Measurements from ENCODE around the gene KBTBD8. TPM values are rescaled to one million over a fixed set of nuclear protein-coding genes. Genes with fewer than 3 reads are reported as not detected.

KBTBD8 gene
- total and polyA plus RNA-seq, 2 of the 8 experiments (the other 6 are each of a cell fraction or from before 2014, with no cell fraction given) = 3.2 to 23.9 TPM

DNA sequence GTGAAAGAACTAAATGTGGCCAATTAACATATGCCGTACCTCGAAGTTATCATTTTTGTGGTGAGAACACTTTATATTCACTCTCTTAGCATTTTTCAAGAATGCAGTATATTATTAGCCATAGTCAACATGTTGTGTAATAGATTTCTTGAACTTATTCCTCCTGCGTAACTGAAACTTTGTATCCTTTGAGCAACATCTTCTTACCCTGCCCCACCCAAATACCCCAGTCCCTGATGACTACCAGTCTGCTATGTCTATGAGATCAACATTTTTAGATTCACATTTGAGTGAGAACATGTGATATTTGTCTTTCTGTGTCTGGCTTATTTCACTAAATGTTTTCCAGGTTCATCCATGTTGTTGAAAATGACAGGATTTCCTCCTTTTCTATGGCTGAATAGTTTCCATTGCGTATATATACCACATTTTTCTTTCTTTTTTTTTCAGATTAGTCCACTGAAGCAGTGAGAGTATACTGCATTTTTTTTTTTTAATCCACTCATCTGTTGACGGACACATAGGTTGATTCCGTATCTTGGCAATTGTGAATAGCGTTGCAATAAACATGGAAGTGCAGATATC lies 12.7 kb upstream of the KBTBD8 start:
- no peak overlapping the region for H2BK15ac ChIP-seq (ENCODE audit: low read length)
- H3K9me3 ChIP-seq (ENCODE audit: insufficient read depth in 2 of 2, low read depth in 1 of 2, low read length in 1 of 2) = no peaks in the 10 kb centered on the region
- peaks cover 8 to 18% (median 9%) of the 10 kb centered on the region in 4 experiments; a peak in 6 of 7 replicates for H3K4me1 ChIP-seq (replicated peaks in 1 of 4; ENCODE audit: control insufficient read depth in 3 of 4, insufficient read depth in 4 of 4, low read length in 3 of 4)
- no peak overlapping the region for H2BK12ac ChIP-seq (ENCODE audit: low read depth, low read length)
- H3K36me3 ChIP-seq (ENCODE audit: control insufficient read depth in 2 of 4, insufficient read depth in 4 of 4, low read length in 3 of 4) = no peaks in the 10 kb centered on the region
- no peaks in the 10 kb centered on the region for H3K27me3 ChIP-seq (replicated peaks in 1 of 4; ENCODE audit: control insufficient read depth in 3 of 4, extremely low read depth in 1 of 4, insufficient read depth in 3 of 4, low read length in 3 of 4)
- H3K4me2 ChIP-seq (ENCODE audit: insufficient read depth in 1 of 2, low read depth in 2 of 2, low read length in 2 of 2) = no peak overlapping the region
- no peak overlapping the region for H3K4ac ChIP-seq (replicated peaks; ENCODE audit: insufficient read length, low read depth, low read length)
- H3K27ac ChIP-seq (ENCODE audit: low read depth, low read length) = no peak overlapping the region
- H3K9ac ChIP-seq (replicated peaks in 1 of 4; ENCODE audit: extremely low read depth in 1 of 4, low read depth in 3 of 4, low read length in 3 of 4) = no peak overlapping the region
- H2AK5ac ChIP-seq (ENCODE audit: low read depth, low read length) = no peak overlapping the region
- no peak overlapping the region for H4K91ac ChIP-seq (replicated peaks; ENCODE audit: insufficient read length, low read length)
- H3K18ac ChIP-seq (ENCODE audit: extremely low read depth, low read length) = no peak overlapping the region
- TF ChIP-seq KDM4A (IDR thresholded peaks at IDR 0.05; ENCODE audit: low read depth, low read length, severe bottlenecking) (no peak), CBX8 (IDR thresholded peaks at IDR 0.05; ENCODE audit: borderline replicate concordance, low read depth, low read length) (no peak), SRF (IDR thresholded peaks at IDR 0.05; ENCODE audit: low read depth, low read length) (no peak), TAF1 (IDR thresholded peaks at IDR 0.05; ENCODE audit: low read depth, low read length) (no peak), BRCA1 (IDR thresholded peaks at IDR 0.05; ENCODE audit: low read depth, low read length) (no peak), RNF2 (IDR thresholded peaks at IDR 0.05; ENCODE audit: borderline replicate concordance, low read depth, low read length, missing control alignments, poor library complexity, severe bottlenecking) (no peak), EP300 (IDR thresholded peaks at IDR 0.05; ENCODE audit: borderline replicate concordance in 1 of 2, low read depth in 2 of 2, low read length in 2 of 2) (no peak), HDAC6 (IDR thresholded peaks at IDR 0.05; ENCODE audit: low read depth, low read length) (no peak), EZH2 (IDR thresholded peaks at IDR 0.05; ENCODE audit: low read depth, low read length, severe bottlenecking) (no peak), ASH2L (IDR thresholded peaks at IDR 0.05; ENCODE audit: low read length) (no peak)
- H2BK120ac ChIP-seq (replicated peaks; ENCODE audit: low read depth, low read length) = no peak overlapping the region
- H2AFZ ChIP-seq (ENCODE audit: low read length) = no peak overlapping the region
- no peak overlapping the region for H3K14ac ChIP-seq (ENCODE audit: insufficient read length)
- no peak overlapping the region for H2BK20ac ChIP-seq (ENCODE audit: low read length)
- no peaks in the 10 kb centered on the region for H3K79me1 ChIP-seq (ENCODE audit: low read depth, low read length)
- H3K79me2 ChIP-seq (ENCODE audit: control insufficient read depth in 1 of 2, insufficient read depth in 2 of 2, low read length in 2 of 2) = no peaks in the 10 kb centered on the region
- no peak overlapping the region for H3K23ac ChIP-seq (ENCODE audit: insufficient read length)
- FAIRE-seq = no peak
- H4K5ac ChIP-seq (ENCODE audit: insufficient read length, low read depth, low read length) = no peak overlapping the region
- 90% methylated on average over 7 of the region's 7 CpGs; no CpG with 5 or more reads in 1 of the 2 experiments for WGBS, 2 experiments (ENCODE audit: extremely low coverage in 1 of 2, insufficient coverage in 1 of 2, insufficient read length in 1 of 2, insufficient replicate concordance in 2 of 2, low coverage in 1 of 2, low lambda C conversion rate in 2 of 2, missing lambda C conversion rate in 1 of 2)
- no peaks in the 10 kb centered on the region for H3K23me2 ChIP-seq (ENCODE audit: low read depth, low read length)
- DNase-seq (ENCODE audit: low read depth in 1 of 2, low spot score in 2 of 2) = no peak
- CTCF ChIA-PET (ENCODE audit: partially characterized antibody) = interaction anchor here (4.9 kb wide), 1 partner anchor 13 kb away, joined by 38 read pairs; no protein-coding TSS in a partner anchor
- H3K4me3 ChIP-seq (ENCODE audit: extremely low read depth in 1 of 4, insufficient read depth in 2 of 4, low read depth in 3 of 4, low read length in 4 of 4) = no peak overlapping the region
- POLR2A ChIA-PET (ENCODE audit: partially characterized antibody) = no interaction called here
- H2BK5ac ChIP-seq (ENCODE audit: low read depth, low read length) = no peak overlapping the region
- H4K20me1 ChIP-seq (replicated peaks in 1 of 2; ENCODE audit: control insufficient read depth in 1 of 2, insufficient read depth in 2 of 2, low read length in 2 of 2) = no peaks in the 10 kb centered on the region
- H4K8ac ChIP-seq (ENCODE audit: extremely low read depth, insufficient read depth, low read length) = no peak overlapping the region
- H3K56ac ChIP-seq (replicated peaks; ENCODE audit: insufficient read length, low read depth, low read length) = no peak overlapping the region
